Posterior cingulate gyrus (tissue), 11 donors: ENCODE measurements around the gene SMIM30.
A peak's percentile ranks its signal among the peaks of the same experiment; 100 is the strongest.

Experiments
- DNase-seq, 10 donors: peaks; one replicate each; pipeline versions ENCODE4 v3.0.0 to v3.0.0-alpha.2; 2020 to 2021; ENCODE audit warnings: mixed read lengths in 3 of 10
- intact Hi-C: fragments of 100-400 bp; cut with DNase I; formaldehyde crosslinking; loops from one replicate; pipeline ENCODE4 v1.15.1; 2023

Gene SMIM30

DNA sequence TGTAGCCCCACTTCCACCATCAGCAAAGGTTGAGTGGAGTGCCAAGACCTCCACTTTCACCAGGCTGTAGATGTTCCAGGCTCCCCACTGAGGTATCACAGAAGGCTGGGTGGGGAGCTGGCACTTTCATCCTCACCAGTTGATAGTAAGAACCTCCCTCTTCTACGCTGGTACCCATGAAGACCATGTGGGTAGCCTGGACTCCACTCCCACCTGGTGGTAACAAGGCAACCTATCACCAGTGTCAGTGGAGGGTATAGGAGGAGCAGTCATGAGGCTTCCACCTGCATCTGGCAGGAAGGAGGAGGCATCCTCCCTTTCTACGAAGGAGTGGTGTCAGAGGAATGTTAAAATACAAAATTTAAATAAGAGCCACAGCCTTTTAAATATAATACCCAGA lies 4.4 kb downstream of the SMIM30 start:
- no peak for DNase-seq
- intact Hi-C loops: loop anchor here (10.0 kb wide), 1 partner anchor 169 kb away; no protein-coding TSS in a partner anchor

- intact Hi-C loops: loop anchor here (10.0 kb wide), 1 partner anchor 165 kb away; no protein-coding TSS in a partner anchor
These were observed 8.6 kb downstream of the SMIM30 start for GRCh38 chr7:113109718-113110117.

GRCh38 chr7:113100121-113100603 lies 18.2 kb downstream of the SMIM30 start:
- no peak for DNase-seq
- intact Hi-C loops: no loop called here

More at GRCh38 chr7:113109718-113110117, 8.6 kb downstream of the SMIM30 start:
- DNase-seq: no peak

DNA sequence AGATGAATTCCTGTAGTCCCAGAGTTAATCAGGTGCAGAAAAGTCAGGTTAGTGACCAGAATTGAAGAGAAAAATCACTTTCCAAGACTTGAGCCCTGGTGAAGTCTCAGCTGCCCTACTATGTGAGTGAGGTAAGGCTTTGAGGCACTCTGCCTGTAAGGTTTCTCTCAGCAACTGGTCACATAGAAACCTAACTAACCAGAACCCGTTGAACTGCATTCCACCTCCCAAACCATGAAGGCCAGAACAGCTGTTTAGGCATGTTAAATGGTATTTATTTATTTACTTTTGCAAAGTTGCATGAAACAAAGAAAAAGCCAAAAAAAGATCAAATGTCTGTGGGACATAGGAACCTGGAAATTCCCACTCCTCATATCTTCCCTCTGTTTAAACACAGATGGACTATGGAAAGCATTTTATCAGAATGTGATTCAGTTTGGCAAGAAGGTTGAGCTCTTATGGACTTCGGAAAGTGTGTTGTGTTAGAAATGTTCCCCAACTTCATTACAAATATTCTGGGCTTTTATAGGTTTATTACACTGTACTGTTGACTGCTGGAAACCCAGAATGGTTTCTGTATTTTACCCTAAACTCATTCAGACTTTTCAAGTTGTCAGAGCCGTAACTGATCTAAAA lies 19.0 kb downstream of the SMIM30 start:
- intact Hi-C loops: no loop called here
- no peak for DNase-seq

DNA sequence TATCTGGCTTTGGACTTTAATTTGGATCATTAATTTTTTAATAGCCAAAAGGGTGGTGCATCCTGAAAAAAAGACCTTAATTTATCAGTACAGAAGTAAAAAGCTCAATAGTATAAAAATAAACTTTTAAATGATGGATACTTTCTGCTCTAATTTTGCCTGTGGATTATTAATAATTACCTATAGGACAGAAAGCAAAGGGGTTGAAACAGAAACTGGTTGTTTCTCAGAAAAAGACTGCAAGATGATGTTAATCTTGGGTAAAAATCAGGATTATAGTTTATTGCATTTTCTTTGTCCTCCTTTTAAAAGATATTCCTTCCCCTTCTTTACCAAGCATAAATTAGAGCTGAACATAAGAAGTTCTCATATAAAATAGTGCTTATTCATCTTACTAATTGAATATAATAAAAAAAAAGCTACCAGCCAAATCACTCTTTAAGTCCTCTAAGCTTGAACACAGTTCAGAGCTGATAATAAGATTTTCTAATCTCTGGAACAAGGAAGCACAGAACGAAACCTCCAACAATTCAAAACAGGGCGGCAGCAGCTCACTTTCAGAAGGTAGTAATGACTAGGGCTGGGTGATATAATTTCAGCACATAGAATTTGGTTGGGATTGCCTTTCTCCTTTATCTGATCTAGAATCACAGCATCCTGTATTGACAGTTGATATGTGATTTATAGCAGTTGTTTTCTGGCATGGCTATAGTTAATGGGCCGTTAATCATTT lies 23.7 kb downstream of the SMIM30 start:
- intact Hi-C loops: no loop called here

GRCh38 chr7:113093561-113093960 lies 24.8 kb downstream of the SMIM30 start:
- intact Hi-C loops: no loop called here
- DNase-seq: no peak

More for the DNA sequence above, 23.7 kb downstream of the SMIM30 start:
- DNase-seq: no peak

GRCh38 chr7:113092762-113093161 lies 25.6 kb downstream of the SMIM30 start:
- intact Hi-C loops: no loop called here
- no peak for DNase-seq

- intact Hi-C loops: no loop called here
These were observed 31.0 kb downstream of the SMIM30 start for GRCh38 chr7:113087071-113087998.

GRCh38 chr7:113086431-113086888 lies 31.9 kb downstream of the SMIM30 start, which contains the start of gene GPR85:
TSS of gene GPR85 (minus strand) at chr7:113086827. CDS start at chr7:113084721, 2,106 bp downstream.
- intact Hi-C loops: no loop called here
- peak; percentile 22 to 95 (median 66) for DNase-seq

More at GRCh38 chr7:113087071-113087998, 31.0 kb downstream of the SMIM30 start:
- no peak for DNase-seq

- peak in 6 of 10 donors; percentile 12 to 71 (median 21) for DNase-seq
These were observed 32.5 kb downstream of the SMIM30 start for GRCh38 chr7:113085781-113086390.

DNA sequence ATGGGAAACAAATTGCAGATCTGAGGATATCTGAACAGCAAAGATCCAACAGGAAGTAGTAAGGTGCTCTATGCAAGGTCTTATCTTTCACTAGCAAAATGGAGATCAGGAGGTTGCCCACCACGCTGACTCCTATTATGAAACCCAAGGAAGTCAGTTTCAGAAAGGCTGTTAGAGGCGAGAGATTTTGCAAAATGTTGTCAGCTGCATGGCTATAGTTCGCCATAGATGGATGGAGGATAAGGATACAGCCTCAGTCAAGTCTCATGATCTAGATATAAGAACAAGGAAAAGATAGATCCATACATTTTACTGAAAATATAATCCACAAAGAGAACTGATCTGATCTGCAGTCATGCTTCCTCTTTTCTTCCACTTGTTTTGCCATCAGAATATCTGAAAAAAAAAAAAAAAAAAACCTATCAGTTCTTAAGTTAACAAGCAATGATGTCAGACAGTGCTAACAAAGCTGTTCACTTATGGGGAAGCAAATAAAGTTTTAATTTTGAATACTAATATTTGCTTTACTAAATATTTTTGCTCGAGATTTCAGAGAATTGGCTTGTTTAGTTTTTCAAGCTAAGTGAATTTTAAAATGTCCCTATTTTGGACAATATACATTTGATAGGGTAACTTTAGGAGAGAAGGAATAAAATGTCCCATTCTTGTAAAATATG lies 33.7 kb downstream of the SMIM30 start:
- intact Hi-C loops: no loop called here
- DNase-seq: no peak

More at GRCh38 chr7:113085781-113086390, 32.5 kb downstream of the SMIM30 start:
- intact Hi-C loops: no loop called here

DNA sequence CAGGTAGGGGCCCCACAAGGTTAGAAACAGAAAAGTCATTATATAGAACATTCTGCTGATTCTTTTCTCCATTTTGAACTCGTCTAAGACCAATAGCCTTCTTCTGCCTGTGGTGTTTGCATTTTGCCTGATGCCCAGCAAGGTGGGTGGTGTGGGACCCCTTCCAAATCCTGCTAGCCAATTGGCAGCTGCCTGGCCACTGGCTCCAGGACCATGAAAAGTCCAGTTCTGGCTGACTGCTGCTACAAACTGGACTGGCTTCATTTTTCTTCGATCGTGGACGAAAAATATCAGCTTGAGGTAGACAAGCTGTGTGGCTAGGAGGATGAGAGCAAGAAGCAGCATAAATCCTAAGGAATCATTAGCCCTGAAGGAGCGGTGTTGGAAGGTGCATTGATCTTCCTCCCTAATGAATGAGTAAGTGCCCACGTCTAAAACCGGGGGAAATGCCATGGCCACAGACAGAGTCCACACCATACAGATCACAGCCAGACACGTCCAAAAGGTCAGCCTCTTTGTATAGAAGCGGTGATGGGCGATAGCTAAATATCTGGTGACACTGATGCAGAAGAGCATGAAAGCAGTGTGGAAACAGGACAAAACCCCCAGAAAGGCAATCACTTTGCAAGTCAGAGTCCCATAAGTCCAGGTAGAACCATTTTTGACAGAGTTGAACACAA lies 34.4 kb downstream of the SMIM30 start:
- DNase-seq: peak in 4 of 10 donors; percentile 9 to 82 (median 70)
- intact Hi-C loops: no loop called here

DNA sequence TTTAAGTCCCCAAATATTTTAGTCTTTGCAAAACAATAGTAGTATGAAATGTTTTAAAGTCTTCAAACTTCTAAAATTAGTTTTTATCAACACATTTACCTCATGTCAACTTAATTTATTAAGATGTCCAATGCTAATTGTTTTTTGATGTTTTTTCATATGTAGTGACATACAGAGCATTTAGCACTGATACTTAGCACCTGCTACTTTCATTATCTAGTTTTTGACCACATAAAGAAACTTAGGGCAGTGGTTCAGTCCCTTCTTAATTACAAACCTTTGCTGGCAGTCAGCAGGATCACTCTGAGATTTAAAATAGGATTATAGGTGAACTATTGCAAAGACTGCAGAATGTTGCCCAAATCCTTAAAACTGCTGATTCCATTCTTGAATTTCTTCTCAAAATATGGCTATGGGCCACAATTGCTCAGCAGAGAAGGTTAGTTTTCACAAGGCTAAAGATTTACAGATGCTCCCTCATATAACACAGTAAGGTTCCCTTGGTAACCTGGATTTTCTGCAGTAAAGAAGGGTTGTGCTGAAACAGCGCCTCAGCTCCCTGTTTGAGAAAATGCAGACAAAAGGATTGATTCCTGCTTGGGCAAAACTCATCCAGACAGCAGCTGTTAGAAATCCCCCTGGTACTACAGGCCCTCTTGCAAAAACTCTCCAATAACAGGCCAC lies 35.1 kb downstream of the SMIM30 start:
- peak in 2 of 10 donors; percentile 8 to 42 for DNase-seq
- intact Hi-C loops: no loop called here

DNA sequence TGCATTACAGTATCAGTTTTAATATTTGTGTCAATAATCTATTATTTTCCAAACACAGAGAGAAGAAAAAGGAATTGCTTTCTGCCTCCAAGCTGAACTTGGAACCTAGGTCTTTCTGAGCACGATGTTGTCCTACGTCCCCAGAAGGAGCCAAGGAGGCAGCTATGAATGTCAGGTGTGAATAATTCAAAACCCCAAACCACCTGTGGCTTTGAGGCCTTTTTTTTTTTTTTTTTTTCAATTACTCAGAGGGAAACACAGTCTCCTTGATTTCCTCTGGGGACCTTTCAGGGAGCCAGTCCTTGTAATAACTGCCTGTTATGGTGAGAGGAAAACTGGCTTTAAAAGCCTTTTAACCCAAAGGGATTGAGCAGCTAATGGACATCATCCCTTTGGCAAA lies 40.0 kb downstream of the SMIM30 start:
- intact Hi-C loops: no loop called here
- no peak for DNase-seq

DNA sequence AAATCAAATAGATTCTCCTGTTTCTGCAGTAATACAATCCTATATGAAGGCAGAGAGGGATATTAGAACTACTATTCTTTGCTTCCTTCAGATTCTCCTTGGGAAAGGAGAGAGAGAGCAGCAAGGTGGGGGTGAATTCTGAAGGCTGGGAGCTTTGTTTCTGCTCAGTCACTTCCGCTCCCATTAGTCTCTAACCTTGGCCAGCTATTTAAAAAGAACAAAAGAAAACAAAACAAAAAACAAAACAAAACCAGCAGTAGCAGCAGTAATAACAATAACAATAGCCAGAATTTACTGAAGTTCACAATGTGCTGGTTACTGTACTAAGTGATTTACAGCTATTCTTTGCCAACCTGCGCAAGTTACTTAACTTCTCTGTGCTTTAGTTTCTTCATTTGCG lies 41.7 kb downstream of the SMIM30 start:
- no peak for DNase-seq
- intact Hi-C loops: no loop called here

- intact Hi-C loops: no loop called here
- DNase-seq: peak in 1 of 10 donors; percentile 41
These were observed 46.9 kb downstream of the SMIM30 start for GRCh38 chr7:113071465-113071864.
